HepG2 (cell line): ENCODE measurements around the gene WDR54. TPM values are rescaled to one million over a fixed set of nuclear protein-coding genes. Genes with fewer than 3 reads are reported as not detected.

Experiments
- IKZF1 ChIP-seq: fragments of 450-650 bp; IDR thresholded peaks from 2 replicates; pipeline ENCODE4 v1.7.1; 2016
- ISL2 ChIP-seq: sonication (generic); formaldehyde crosslinking; IDR thresholded peaks from 2 replicates; pipeline ENCODE4 v1.5.0; 2020; ENCODE audit warnings: missing genetic modification reagents
- MTF1 ChIP-seq: sonication (generic); formaldehyde crosslinking; IDR thresholded peaks from 2 replicates; pipeline ENCODE4 v1.5.0; 2020; ENCODE audit warnings: missing genetic modification reagents
- PPARG ChIP-seq: conservative IDR thresholded peaks from 2 replicates; pipeline ENCODE4 v1.6.1; 2016; ENCODE audit warnings: missing biosample characterization, missing genetic modification reagents
- RBM39 ChIP-seq: fragments of 200-400 bp; formaldehyde crosslinking; IDR thresholded peaks from one replicate; pipeline ENCODE4 v1.6.1; 2018; ENCODE audit warnings: antibody characterized with exemption, mild to moderate bottlenecking, low read depth, low read length; ENCODE audit not compliant: poor library complexity, severe bottlenecking
- SRSF9 ChIP-seq: fragments of 200-400 bp; formaldehyde crosslinking; IDR thresholded peaks from 2 replicates; pipeline ENCODE4 v1.6.1; 2018; ENCODE audit warnings: borderline replicate concordance, mild to moderate bottlenecking, low read depth, low read length; ENCODE audit not compliant: insufficient read depth, poor library complexity, severe bottlenecking
- ZFAT ChIP-seq: sonication (generic); formaldehyde crosslinking; conservative IDR thresholded peaks from 2 replicates; pipeline ENCODE4 v1.8.1; 2023; ENCODE audit warnings: missing genetic modification reagents, inconsistent platforms
- ZNF451 ChIP-seq: sonication (generic); formaldehyde crosslinking; IDR thresholded peaks from 2 replicates; pipeline ENCODE4 v1.5.0; 2020; ENCODE audit warnings: mild to moderate bottlenecking, missing genetic modification reagents
- ZNF788 ChIP-seq: sonication (generic); formaldehyde crosslinking; IDR thresholded peaks from 2 replicates; pipeline ENCODE4 v1.5.0; 2020; ENCODE audit warnings: mild to moderate bottlenecking, missing genetic modification reagents, borderline replicate concordance
- ZNF816 ChIP-seq: sonication (generic); formaldehyde crosslinking; IDR thresholded peaks from 2 replicates; pipeline ENCODE4 v1.8.0; 2022; ENCODE audit warnings: missing genetic modification reagents, mild to moderate bottlenecking, borderline replicate concordance
- polyA plus RNA-seq, 8 experiments: library from polyadenylated mRNA; depleted of rRNA in 3 of 8; stranded (reverse) in 7 of 8; unstranded in 1 of 8; fragments of >200 nt; fragmentation: Illumina TruSeq in 4 of 8; extraction: Trizol in 4 of 8; gene quantifications; 2 replicates each; pipeline versions ENCODE4 v1.2.1 to v1.2.3, GENCODE V29; 2011 to 2016; ENCODE audit warnings: low read depth in 4 of 8, missing spikeins in 1 of 8, mixed read lengths in 1 of 8; ENCODE audit not compliant: insufficient read depth in 1 of 8
- total RNA-seq, 5 experiments: library from RNA; depleted of rRNA; stranded (reverse); fragments of >200 nt; fragmentation: Illumina TruSeq; extraction: Trizol; gene quantifications; 2 replicates each; pipeline ENCODE4 v1.2.3, GENCODE V29; 2016; ENCODE audit warnings: low read depth in 1 of 5
- TF ChIP-seq, protein P1 (sequence below): sonication (generic); formaldehyde crosslinking; IDR thresholded peaks from 2 replicates; pipeline ENCODE4 v1.5.1; 2020; ENCODE audit warnings: missing genetic modification reagents, mild to moderate bottlenecking, borderline replicate concordance
- TF ChIP-seq, protein P2 (sequence below), 2 experiments: fragments of 450-650 bp in 1 of 2; sonication (generic) in 1 of 2; formaldehyde crosslinking; IDR thresholded peaks; 2 replicates each; pipeline versions ENCODE4 v1.5.0 to v1.8.0; 2020 to 2022; ENCODE audit warnings: mild to moderate bottlenecking in 1 of 2, missing genetic modification reagents in 1 of 2
- TF ChIP-seq, protein P3 (sequence below): IDR thresholded peaks from 2 replicates; pipeline ENCODE4 v1.6.1; 2016; ENCODE audit warnings: mild to moderate bottlenecking
- TF ChIP-seq, protein P4 (sequence below): sonication (generic); formaldehyde crosslinking; IDR thresholded peaks from 2 replicates; pipeline ENCODE4 v1.8.0; 2023; ENCODE audit warnings: mild to moderate bottlenecking, missing genetic modification reagents
- TF ChIP-seq, protein P5 (sequence below): sonication (generic); formaldehyde crosslinking; IDR thresholded peaks from 2 replicates; pipeline ENCODE4 v1.8.1; 2023; ENCODE audit warnings: mild to moderate bottlenecking, inconsistent platforms, moderate library complexity, missing genetic modification reagents, borderline replicate concordance
- TF ChIP-seq, protein P6 (sequence below): sonication (generic); formaldehyde crosslinking; IDR thresholded peaks from 2 replicates; pipeline ENCODE4 v1.5.0; 2020; ENCODE audit warnings: missing genetic modification reagents, mild to moderate bottlenecking, borderline replicate concordance
- TF ChIP-seq, protein P7 (sequence below): sonication (generic); formaldehyde crosslinking; IDR thresholded peaks from 2 replicates; pipeline ENCODE4 v1.5.0; 2020; ENCODE audit warnings: mild to moderate bottlenecking, missing genetic modification reagents

Gene WDR54
- total and polyA plus RNA-seq, 2 of the 13 experiments (the other 11 are each of a cell fraction or from before 2014, with no cell fraction given): 2.0 to 17.3 TPM

DNA sequence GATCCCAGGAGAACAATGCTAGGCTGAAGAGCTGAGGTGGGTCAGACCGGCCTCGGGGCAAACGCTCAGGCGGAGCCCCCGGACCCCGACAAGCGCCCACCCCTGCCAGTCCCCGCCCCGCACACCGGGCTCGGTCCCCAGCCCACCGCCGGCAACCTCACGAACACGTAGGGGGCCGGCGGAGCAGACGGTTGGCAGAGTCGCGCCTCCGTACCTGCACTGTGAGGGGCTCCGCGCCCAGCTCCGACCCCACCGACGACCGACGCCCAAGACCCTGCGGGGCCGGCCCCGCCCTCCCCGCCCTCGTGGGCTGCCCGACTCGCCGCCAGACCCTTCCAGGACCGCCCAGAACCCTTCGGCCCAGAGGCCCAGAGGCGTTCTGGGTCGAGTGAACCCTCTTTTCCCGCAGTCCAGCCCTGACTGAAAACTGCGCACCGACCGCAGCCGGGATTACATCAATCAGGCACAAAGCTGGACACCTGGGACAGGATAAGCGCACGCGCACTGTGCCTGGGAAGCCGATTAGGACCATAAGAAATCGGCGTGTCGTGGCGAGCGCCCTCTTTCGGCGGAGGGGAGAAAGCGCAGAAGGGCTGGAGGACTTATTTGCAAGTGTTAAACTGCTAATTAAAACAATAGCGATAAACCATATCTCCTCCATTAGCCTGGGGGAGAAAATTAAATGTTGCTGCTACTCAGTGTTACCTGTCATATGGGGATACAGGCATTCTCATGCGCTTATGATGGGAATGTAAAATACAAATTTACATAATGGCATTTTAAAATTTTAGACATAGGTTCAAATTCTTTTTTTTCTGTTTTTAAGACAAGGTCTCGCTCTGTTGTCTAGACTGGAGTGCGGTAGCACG, 29.7 kb upstream of the WDR54 start (continued):
- TF ChIP-seq IKZF1: no peak
- TF ChIP-seq, protein P1, sequence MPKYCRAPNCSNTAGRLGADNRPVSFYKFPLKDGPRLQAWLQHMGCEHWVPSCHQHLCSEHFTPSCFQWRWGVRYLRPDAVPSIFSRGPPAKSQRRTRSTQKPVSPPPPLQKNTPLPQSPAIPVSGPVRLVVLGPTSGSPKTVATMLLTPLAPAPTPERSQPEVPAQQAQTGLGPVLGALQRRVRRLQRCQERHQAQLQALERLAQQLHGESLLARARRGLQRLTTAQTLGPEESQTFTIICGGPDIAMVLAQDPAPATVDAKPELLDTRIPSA (CRISPR knock-in tag): no peak
- peak; percentile 65 for TF ChIP-seq RBM39
- TF ChIP-seq ZNF788 (CRISPR knock-in tag): peak; percentile 41; the same call in 1 of the 2 replicates
- TF ChIP-seq PPARG: peak; percentile 66
- TF ChIP-seq, protein P2, sequence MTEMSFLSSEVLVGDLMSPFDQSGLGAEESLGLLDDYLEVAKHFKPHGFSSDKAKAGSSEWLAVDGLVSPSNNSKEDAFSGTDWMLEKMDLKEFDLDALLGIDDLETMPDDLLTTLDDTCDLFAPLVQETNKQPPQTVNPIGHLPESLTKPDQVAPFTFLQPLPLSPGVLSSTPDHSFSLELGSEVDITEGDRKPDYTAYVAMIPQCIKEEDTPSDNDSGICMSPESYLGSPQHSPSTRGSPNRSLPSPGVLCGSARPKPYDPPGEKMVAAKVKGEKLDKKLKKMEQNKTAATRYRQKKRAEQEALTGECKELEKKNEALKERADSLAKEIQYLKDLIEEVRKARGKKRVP (CRISPR knock-in tag; IDR thresholded peaks at IDR 0.05): peak in 1 of 2 experiments; percentile 54; a peak in 2 of 4 replicates
- TF ChIP-seq SRSF9: no peak
- TF ChIP-seq ZNF816: no peak; the same call in 1 of the 2 replicates
- TF ChIP-seq ZFAT: 0 out of 2 replicates have a peak, but pooled peaks have one; percentile 54
- TF ChIP-seq ZNF451 (CRISPR knock-in tag): peak; percentile 73; the same call in 1 of the 2 replicates
- TF ChIP-seq, protein P3, sequence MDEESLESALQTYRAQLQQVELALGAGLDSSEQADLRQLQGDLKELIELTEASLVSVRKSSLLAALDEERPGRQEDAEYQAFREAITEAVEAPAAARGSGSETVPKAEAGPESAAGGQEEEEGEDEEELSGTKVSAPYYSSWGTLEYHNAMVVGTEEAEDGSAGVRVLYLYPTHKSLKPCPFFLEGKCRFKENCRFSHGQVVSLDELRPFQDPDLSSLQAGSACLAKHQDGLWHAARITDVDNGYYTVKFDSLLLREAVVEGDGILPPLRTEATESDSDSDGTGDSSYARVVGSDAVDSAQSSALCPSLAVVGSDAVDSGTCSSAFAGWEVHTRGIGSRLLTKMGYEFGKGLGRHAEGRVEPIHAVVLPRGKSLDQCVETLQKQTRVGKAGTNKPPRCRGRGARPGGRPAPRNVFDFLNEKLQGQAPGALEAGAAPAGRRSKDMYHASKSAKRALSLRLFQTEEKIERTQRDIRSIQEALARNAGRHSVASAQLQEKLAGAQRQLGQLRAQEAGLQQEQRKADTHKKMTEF: peak; percentile 76
- TF ChIP-seq, protein P4, sequence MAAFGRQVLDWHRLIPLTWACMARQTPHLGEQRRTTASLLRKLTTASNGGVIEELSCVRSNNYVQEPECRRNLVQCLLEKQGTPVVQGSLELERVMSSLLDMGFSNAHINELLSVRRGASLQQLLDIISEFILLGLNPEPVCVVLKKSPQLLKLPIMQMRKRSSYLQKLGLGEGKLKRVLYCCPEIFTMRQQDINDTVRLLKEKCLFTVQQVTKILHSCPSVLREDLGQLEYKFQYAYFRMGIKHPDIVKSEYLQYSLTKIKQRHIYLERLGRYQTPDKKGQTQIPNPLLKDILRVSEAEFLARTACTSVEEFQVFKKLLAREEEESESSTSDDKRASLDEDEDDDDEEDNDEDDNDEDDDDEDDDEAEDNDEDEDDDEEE (CRISPR knock-in tag): no peak
- TF ChIP-seq, protein P5, sequence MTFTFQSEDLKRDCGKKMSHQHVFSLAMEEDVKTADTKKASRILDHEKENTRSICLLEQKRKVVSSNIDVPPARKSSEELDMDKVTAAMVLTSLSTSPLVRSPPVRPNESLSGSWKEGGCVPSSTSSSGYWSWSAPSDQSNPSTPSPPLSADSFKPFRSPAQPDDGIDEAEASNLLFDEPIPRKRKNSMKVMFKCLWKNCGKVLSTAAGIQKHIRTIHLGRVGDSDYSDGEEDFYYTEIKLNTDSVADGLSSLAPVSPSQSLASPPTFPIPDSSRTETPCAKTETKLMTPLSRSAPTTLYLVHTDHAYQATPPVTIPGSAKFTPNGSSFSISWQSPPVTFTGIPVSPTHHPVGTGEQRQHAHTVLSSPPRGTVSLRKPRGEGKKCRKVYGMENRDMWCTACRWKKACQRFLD (CRISPR knock-in tag): no peak
- TF ChIP-seq ISL2 (CRISPR knock-in tag): no peak; the same call in 1 of the 2 replicates
- no peak for TF ChIP-seq MTF1 (CRISPR knock-in tag)
- TF ChIP-seq, protein P6, sequence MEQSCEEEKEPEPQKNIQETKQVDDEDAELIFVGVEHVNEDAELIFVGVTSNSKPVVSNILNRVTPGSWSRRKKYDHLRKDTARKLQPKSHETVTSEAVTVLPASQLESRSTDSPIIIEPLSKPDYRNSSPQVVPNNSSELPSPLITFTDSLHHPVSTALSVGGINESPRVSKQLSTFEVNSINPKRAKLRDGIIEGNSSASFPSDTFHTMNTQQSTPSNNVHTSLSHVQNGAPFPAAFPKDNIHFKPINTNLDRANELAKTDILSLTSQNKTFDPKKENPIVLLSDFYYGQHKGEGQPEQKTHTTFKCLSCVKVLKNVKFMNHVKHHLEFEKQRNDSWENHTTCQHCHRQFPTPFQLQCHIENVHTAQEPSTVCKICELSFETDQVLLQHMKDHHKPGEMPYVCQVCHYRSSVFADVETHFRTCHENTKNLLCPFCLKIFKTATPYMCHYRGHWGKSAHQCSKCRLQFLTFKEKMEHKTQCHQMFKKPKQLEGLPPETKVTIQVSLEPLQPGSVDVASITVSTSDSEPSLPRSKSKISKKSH (CRISPR knock-in tag): no peak
- TF ChIP-seq, protein P7, sequence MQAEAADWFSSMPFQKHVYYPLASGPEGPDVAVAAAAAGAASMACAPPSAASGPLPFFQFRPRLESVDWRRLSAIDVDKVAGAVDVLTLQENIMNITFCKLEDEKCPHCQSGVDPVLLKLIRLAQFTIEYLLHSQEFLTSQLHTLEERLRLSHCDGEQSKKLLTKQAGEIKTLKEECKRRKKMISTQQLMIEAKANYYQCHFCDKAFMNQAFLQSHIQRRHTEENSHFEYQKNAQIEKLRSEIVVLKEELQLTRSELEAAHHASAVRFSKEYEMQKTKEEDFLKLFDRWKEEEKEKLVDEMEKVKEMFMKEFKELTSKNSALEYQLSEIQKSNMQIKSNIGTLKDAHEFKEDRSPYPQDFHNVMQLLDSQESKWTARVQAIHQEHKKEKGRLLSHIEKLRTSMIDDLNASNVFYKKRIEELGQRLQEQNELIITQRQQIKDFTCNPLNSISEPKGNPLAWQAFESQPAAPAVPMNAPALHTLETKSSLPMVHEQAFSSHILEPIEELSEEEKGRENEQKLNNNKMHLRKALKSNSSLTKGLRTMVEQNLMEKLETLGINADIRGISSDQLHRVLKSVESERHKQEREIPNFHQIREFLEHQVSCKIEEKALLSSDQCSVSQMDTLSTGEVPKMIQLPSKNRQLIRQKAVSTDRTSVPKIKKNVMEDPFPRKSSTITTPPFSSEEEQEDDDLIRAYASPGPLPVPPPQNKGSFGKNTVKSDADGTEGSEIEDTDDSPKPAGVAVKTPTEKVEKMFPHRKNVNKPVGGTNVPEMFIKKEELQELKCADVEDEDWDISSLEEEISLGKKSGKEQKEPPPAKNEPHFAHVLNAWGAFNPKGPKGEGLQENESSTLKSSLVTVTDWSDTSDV (CRISPR knock-in tag): no peak
